GM18511 (cell line): Measurements from ENCODE around the gene PPP1R36.

Source experiments
- ATAC-seq: cut with Tn5 transposase; IDR thresholded peaks from one replicate; pipeline ENCODE4 v1.9.1; 2021; ENCODE audit warnings: mild to moderate bottlenecking, moderate library complexity; ENCODE audit not compliant: unreplicated experiment

Gene PPP1R36

DNA sequence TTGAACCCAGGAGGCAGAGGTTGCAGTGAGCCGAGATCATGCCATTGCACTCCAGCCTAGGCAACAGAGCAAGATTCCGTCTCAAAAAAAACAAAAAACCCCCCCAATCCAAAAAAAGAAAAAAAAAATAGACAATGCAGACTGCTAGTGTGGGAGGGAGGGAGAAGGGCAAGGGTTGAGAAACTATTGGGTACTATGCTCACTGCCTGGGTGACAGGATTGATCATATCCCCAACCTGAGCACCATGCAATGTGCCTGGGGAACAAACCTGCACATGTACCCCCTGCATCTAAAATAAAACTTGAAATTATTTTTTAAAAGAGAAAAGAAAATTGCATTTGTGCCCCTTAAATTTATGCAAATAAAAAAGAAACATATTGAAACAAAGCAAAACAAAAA, 88.9 kb downstream of the PPP1R36 start:
- ATAC-seq = no peak
